MM.1S (cell line): Measurements from ENCODE around the gene DLG3.
A peak's percentile ranks its signal among the peaks of the same experiment; 100 is the strongest.

Source experiments
- DNase-seq: peaks from one replicate; pipeline ENCODE4 v3.0.0-alpha.2; 2015
- H2AFZ ChIP-seq: fragments of 300-600 bp; sonication (generic); 2 replicates; pipeline ENCODE4 v1.6.0; 2016; ENCODE audit warnings: antibody characterized with exemption, low read length
- H3F3A ChIP-seq: fragments of 300-600 bp; sonication (generic); 2 replicates; pipeline ENCODE4 v1.6.1; 2016; ENCODE audit warnings: mild to moderate bottlenecking, antibody characterized with exemption, low read length, moderate library complexity, mixed read lengths; ENCODE audit not compliant: insufficient read depth
- H3K27ac ChIP-seq: fragments of 300-600 bp; sonication (generic); 2 replicates; pipeline ENCODE4 v1.5.1; 2016; ENCODE audit warnings: mild to moderate bottlenecking, low read length
- H3K27me3 ChIP-seq: fragments of 300-600 bp; sonication (generic); replicated peaks from 2 replicates; pipeline ENCODE4 v1.6.0; 2016; ENCODE audit warnings: low read length; ENCODE audit not compliant: insufficient read depth
- H3K36me3 ChIP-seq: fragments of 300-600 bp; sonication (generic); replicated peaks from 2 replicates; pipeline ENCODE4 v1.6.1; 2016; ENCODE audit warnings: mild to moderate bottlenecking, low read length, mixed read lengths; ENCODE audit not compliant: insufficient read depth
- H3K4me1 ChIP-seq: fragments of 300-600 bp; sonication (generic); 2 replicates; pipeline ENCODE4 v1.6.1; 2016; ENCODE audit warnings: low read length, mixed read lengths
- H3K4me2 ChIP-seq: fragments of 300-600 bp; sonication (generic); 2 replicates; pipeline ENCODE4 v1.6.0; 2016; ENCODE audit warnings: low read depth, low read length
- H3K4me3 ChIP-seq: fragments of 300-600 bp; sonication (generic); 2 replicates; pipeline ENCODE4 v1.5.1; 2016; ENCODE audit warnings: low read length, mixed read lengths
- H3K79me2 ChIP-seq: fragments of 300-600 bp; sonication (generic); 2 replicates; pipeline ENCODE4 v1.6.1; 2016; ENCODE audit warnings: mixed run types, low read length, mixed read lengths
- H3K9ac ChIP-seq: fragments of 300-600 bp; sonication (generic); 2 replicates; pipeline ENCODE4 v1.6.1; 2016; ENCODE audit warnings: low read length, mixed read lengths
- H3K9me2 ChIP-seq: fragments of 300-600 bp; sonication (generic); replicated peaks from 2 replicates; pipeline ENCODE4 v1.6.1; 2016; ENCODE audit warnings: mild to moderate bottlenecking, low read length, mixed read lengths; ENCODE audit not compliant: insufficient read depth
- H3K9me3 ChIP-seq: fragments of 300-600 bp; sonication (generic); replicated peaks from 2 replicates; pipeline ENCODE4 v1.6.1; 2016; ENCODE audit warnings: mild to moderate bottlenecking, low read length, mixed read lengths; ENCODE audit not compliant: insufficient read depth
- H4K20me1 ChIP-seq: fragments of 300-600 bp; sonication (generic); 2 replicates; pipeline ENCODE4 v1.6.1; 2016; ENCODE audit warnings: mild to moderate bottlenecking, low read length, moderate library complexity, mixed read lengths; ENCODE audit not compliant: insufficient read depth
- EZH2 ChIP-seq: fragments of 300-600 bp; sonication (generic); optimal IDR thresholded peaks from 2 replicates; pipeline ENCODE3; 2017; ENCODE audit warnings: low read depth, mild to moderate bottlenecking, antibody characterized with exemption, low read length, mixed read lengths
- EZH2phosphoT487 ChIP-seq: fragments of 300-600 bp; sonication (generic); IDR thresholded peaks from 2 replicates; pipeline ENCODE4 v1.6.1; 2018; ENCODE audit warnings: antibody characterized with exemption, low read length
- TF ChIP-seq, protein P1 (sequence below): fragments of 300-600 bp; sonication (generic); IDR thresholded peaks from 2 replicates; pipeline ENCODE4 v1.5.1; 2016; ENCODE audit warnings: antibody characterized with exemption, low read length, mixed read lengths

DLG3 gene

DNA sequence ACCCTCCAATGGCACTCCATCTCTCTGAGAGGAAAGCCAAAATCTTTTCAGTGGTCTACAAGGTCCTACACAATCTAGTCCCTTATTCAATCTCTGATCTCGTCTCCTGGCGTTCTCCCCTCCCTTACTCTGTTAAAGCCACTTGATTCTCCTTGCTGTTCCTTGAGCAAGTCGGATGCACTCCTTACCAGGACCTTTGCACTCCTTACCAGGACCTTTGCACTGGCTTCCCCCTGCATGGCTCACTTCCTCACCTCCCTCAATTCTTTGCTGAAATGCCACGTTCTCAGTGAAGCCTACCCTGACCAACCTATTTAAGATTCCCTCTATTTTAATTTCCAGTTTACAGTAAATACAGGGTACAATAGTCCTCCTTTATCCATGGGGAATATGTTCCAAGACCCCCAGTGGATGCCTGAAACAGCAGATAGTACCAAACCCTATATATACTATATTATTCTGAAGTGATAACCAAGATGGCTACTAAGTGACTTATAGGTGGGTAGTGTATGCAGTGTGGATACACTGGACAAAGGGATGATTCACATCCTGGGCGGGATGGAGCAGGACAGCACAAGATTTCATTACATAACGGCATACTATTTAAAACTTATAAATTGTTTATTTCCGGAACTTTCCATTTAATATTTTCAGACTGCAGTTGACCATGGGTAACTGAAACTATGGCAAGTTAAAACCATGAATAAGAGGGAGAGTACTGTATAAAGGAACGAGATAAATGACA lies 6.5 kb upstream of the DLG3 start:
- H4K20me1 ChIP-seq: no peaks in the 10 kb centered on the region
- H3K4me1 ChIP-seq: peaks cover 39% of the 10 kb centered on the region
- H3K36me3 ChIP-seq: no peaks in the 10 kb centered on the region
- DNase-seq: no peak
- TF ChIP-seq, protein P1, sequence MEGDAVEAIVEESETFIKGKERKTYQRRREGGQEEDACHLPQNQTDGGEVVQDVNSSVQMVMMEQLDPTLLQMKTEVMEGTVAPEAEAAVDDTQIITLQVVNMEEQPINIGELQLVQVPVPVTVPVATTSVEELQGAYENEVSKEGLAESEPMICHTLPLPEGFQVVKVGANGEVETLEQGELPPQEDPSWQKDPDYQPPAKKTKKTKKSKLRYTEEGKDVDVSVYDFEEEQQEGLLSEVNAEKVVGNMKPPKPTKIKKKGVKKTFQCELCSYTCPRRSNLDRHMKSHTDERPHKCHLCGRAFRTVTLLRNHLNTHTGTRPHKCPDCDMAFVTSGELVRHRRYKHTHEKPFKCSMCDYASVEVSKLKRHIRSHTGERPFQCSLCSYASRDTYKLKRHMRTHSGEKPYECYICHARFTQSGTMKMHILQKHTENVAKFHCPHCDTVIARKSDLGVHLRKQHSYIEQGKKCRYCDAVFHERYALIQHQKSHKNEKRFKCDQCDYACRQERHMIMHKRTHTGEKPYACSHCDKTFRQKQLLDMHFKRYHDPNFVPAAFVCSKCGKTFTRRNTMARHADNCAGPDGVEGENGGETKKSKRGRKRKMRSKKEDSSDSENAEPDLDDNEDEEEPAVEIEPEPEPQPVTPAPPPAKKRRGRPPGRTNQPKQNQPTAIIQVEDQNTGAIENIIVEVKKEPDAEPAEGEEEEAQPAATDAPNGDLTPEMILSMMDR: no peak
- TF ChIP-seq EZH2 (no peak), EZH2phosphoT487 (no peak)
- H3K4me2 ChIP-seq: peak overlapping the region; percentile 39; the same call in 1 of the 2 replicates
- no peaks in the 10 kb centered on the region for H3K27me3 ChIP-seq
- no peak overlapping the region for H3K4me3 ChIP-seq
- H3K79me2 ChIP-seq: no peaks in the 10 kb centered on the region
- H3K9me3 ChIP-seq: no peaks in the 10 kb centered on the region
- no peak overlapping the region; the same call in 1 of the 2 replicates for H3K27ac ChIP-seq
- H2AFZ ChIP-seq: no peak overlapping the region
- H3K9ac ChIP-seq: no peak overlapping the region
- peaks cover 30% of the 10 kb centered on the region for H3F3A ChIP-seq
- no peaks in the 10 kb centered on the region for H3K9me2 ChIP-seq

DNA sequence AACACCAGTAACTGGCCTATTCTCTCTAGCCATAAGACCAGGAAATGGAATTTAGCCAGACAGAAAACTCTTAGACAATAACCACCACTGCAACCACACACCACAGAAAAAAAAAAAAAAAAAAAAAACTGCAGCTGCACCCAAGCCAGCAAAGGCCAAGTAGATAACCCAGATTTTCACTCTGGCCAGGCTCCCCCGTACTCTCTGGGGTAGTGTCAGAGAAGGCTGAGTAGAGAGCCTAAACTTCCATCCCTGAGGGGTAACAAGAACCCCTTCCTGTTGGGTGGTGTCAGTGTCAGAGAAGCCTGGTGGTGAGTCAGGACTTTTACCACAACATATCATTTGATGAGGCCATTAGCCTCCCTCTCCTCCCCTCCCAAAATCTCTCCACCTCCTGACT lies 5.6 kb upstream of the DLG3 start:
- peak; percentile 74 for DNase-seq
- Histone ChIP-seq H3K9ac (no peak overlapping the region), H3F3A (peaks cover 27% of the 10 kb centered on the region), H3K27me3 (no peaks in the 10 kb centered on the region), H3K4me3 (no peak overlapping the region), H2AFZ (0 out of 2 replicates have a peak overlapping the region, but pooled peaks have one; percentile 19), H3K79me2 (no peaks in the 10 kb centered on the region), H3K9me3 (no peaks in the 10 kb centered on the region), H4K20me1 (no peaks in the 10 kb centered on the region), H3K4me2 (peak overlapping the region; percentile 52), H3K9me2 (no peaks in the 10 kb centered on the region), H3K4me1 (peaks cover 39% of the 10 kb centered on the region), H3K36me3 (no peaks in the 10 kb centered on the region), H3K27ac (peak overlapping the region; percentile 42; the same call in 1 of the 2 replicates)
- TF ChIP-seq, protein P1: no peak
- no peak for TF ChIP-seq EZH2

DNA sequence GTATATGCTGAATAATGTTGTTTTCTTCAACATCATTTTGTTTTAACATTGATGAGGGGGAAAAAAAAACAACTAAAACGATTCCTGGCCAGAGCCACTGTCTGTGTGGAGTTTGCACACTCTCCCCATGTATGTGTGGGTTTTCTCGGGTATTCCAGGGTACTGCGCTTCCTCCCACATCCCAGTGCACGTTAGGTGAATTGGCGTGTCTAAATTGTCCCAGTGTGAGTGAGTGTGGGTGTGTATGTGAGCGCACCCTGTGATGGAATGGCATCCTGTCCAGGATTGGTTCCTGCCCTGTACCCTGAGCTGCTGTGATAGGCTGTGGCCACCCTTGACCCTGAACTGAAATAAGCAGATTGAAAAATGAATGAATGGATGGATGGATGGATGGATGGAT lies 2.4 kb upstream of the DLG3 start:
- Histone ChIP-seq H2AFZ (no peak overlapping the region), H3K27ac (no peak overlapping the region), H3K79me2 (no peaks in the 10 kb centered on the region), H3K9ac (no peak overlapping the region), H3K4me1 (peaks cover 21% of the 10 kb centered on the region), H3K4me3 (no peak overlapping the region), H3K27me3 (no peaks in the 10 kb centered on the region), H3F3A (peaks cover 9% of the 10 kb centered on the region), H3K36me3 (no peaks in the 10 kb centered on the region), H3K4me2 (no peak overlapping the region), H4K20me1 (no peaks in the 10 kb centered on the region), H3K9me3 (no peaks in the 10 kb centered on the region), H3K9me2 (no peaks in the 10 kb centered on the region)
- TF ChIP-seq EZH2phosphoT487: no peak
- no peak for TF ChIP-seq EZH2
- DNase-seq: no peak

DNA sequence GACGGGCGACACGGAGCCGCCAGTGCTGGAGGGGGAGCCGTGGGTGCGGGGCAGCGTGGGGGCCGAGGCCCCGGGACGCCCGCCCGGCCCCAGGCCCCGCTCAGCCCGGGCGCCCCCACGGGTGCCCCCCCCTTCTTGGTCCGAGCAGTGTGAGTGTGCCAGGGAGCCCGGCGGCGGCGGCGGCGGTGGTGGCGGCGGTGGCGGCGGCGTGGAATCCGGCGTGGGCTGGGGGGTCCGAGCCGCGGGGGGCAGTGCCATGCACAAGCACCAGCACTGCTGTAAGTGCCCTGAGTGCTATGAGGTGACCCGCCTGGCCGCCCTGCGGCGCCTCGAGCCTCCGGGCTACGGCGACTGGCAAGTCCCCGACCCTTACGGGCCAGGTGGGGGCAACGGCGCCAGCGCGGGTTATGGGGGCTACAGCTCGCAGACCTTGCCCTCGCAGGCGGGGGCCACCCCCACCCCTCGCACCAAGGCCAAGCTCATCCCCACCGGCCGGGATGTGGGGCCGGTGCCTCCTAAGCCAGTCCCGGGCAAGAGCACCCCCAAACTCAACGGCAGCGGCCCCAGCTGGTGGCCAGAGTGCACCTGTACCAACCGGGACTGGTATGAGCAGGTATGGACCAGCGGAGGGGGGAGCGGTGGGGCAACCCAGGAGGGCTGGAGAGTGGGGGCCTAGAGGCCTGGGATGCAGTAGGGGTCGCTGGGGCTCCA lies 466 bp downstream of the DLG3 start:
- Histone ChIP-seq H3K4me2 (peak overlapping the region; percentile 49; the same call in 1 of the 2 replicates), H2AFZ (no peak overlapping the region), H3F3A (no peaks in the 10 kb centered on the region), H3K9me3 (no peaks in the 10 kb centered on the region), H3K79me2 (no peaks in the 10 kb centered on the region), H3K9ac (peak overlapping the region; percentile 16; the same call in 1 of the 2 replicates), H3K27me3 (no peaks in the 10 kb centered on the region), H3K4me3 (peak overlapping the region; percentile 44), H3K4me1 (no peaks in the 10 kb centered on the region), H3K27ac (no peak overlapping the region), H3K9me2 (no peaks in the 10 kb centered on the region), H3K36me3 (no peaks in the 10 kb centered on the region), H4K20me1 (no peaks in the 10 kb centered on the region)
- no peak for DNase-seq
- no peak for TF ChIP-seq EZH2phosphoT487
- TF ChIP-seq, protein P1: peak; percentile 17; the same call in 1 of the 2 replicates
